Measurements from ENCODE around the gene PYHIN1. TPM values are rescaled to one million over a fixed set of nuclear protein-coding genes. Genes with fewer than 3 reads are reported as not detected.

Gene PYHIN1
- total and polyA plus RNA-seq, 2 of the 8 experiments (the other 6 are each of a cell fraction or from before 2014, with no cell fraction given), result not detected

DNA sequence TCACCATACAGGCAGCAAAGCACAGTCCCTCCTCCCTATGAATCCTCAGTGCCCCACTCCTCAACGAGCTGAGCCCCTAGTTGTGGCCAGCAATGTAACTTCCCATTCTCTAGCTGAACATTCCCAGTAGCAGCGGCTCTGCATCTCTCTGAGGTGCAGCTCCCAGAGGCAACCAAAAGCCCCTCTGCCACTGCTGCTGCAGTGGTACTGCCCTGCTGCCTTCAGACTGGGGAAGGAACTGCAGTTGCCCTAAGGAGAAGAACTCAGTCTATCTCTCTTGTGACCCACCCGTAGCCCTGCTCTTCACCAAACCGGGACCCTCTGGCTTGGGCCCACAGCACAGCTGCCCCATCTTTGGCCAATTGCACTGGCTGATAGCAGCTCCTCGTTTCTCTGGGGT is 31.6 kb downstream of the PYHIN1 start:
- 72% methylated on average over 5 of the region's 5 CpGs; no CpG with 5 or more reads in 1 of the 2 experiments for WGBS, 2 experiments (ENCODE audit: extremely low coverage in 1 of 2, insufficient coverage in 1 of 2, insufficient read length in 1 of 2, insufficient replicate concordance in 2 of 2, low coverage in 1 of 2, low lambda C conversion rate in 2 of 2, missing lambda C conversion rate in 1 of 2)
- Histone ChIP-seq H3K18ac (ENCODE audit: extremely low read depth, low read length) (no peak overlapping the region; the same call in 1 of the 2 replicates), H4K91ac (replicated peaks; ENCODE audit: insufficient read length, low read length) (no peak overlapping the region), H2AK5ac (ENCODE audit: low read depth, low read length) (no peak overlapping the region), H3K4me2 (ENCODE audit: insufficient read depth in 1 of 2, low read depth in 2 of 2, low read length in 2 of 2) (no peak overlapping the region), H2AFZ (ENCODE audit: low read length) (no peak overlapping the region; the same call in 1 of the 2 replicates), H3K4ac (replicated peaks; ENCODE audit: insufficient read length, low read depth, low read length) (no peak overlapping the region), H2BK120ac (replicated peaks; ENCODE audit: low read depth, low read length) (no peak overlapping the region), H4K8ac (ENCODE audit: extremely low read depth, insufficient read depth, low read length) (no peak overlapping the region), H3K14ac (ENCODE audit: insufficient read length) (no peak overlapping the region), H3K56ac (replicated peaks; ENCODE audit: insufficient read length, low read depth, low read length) (no peak overlapping the region), H2BK15ac (ENCODE audit: low read length) (no peak overlapping the region), H2BK20ac (ENCODE audit: low read length) (no peak overlapping the region), H3K23me2 (ENCODE audit: low read depth, low read length) (no peaks in the 10 kb centered on the region), H3K27me3 (replicated peaks in 1 of 4; ENCODE audit: control insufficient read depth in 3 of 4, extremely low read depth in 1 of 4, insufficient read depth in 3 of 4, low read length in 3 of 4) (no peaks in the 10 kb centered on the region), H3K9ac (replicated peaks in 1 of 4; ENCODE audit: extremely low read depth in 1 of 4, low read depth in 3 of 4, low read length in 3 of 4) (no peak overlapping the region), H3K4me1 (replicated peaks in 1 of 4; ENCODE audit: control insufficient read depth in 3 of 4, insufficient read depth in 4 of 4, low read length in 3 of 4) (no peaks in the 10 kb centered on the region), H2BK12ac (ENCODE audit: low read depth, low read length) (no peak overlapping the region), H4K20me1 (replicated peaks in 1 of 2; ENCODE audit: control insufficient read depth in 1 of 2, insufficient read depth in 2 of 2, low read length in 2 of 2) (no peaks in the 10 kb centered on the region), H3K36me3 (ENCODE audit: control insufficient read depth in 2 of 4, insufficient read depth in 4 of 4, low read length in 3 of 4) (no peaks in the 10 kb centered on the region), H3K4me3 (ENCODE audit: extremely low read depth in 1 of 4, insufficient read depth in 2 of 4, low read depth in 3 of 4, low read length in 4 of 4) (no peak overlapping the region), H3K9me3 (ENCODE audit: insufficient read depth in 2 of 2, low read depth in 1 of 2, low read length in 1 of 2) (no peaks in the 10 kb centered on the region), H3K79me2 (ENCODE audit: control insufficient read depth in 1 of 2, insufficient read depth in 2 of 2, low read length in 2 of 2) (no peaks in the 10 kb centered on the region), H2BK5ac (ENCODE audit: low read depth, low read length) (no peak overlapping the region), H3K79me1 (ENCODE audit: low read depth, low read length) (no peaks in the 10 kb centered on the region), H3K23ac (ENCODE audit: insufficient read length) (no peak overlapping the region), H3K27ac (ENCODE audit: low read depth, low read length) (no peak overlapping the region), H4K5ac (ENCODE audit: insufficient read length, low read depth, low read length) (no peak overlapping the region)
- TF ChIP-seq PHF8 (conservative IDR thresholded peaks at IDR 0.05; ENCODE audit: low read depth, low read length) (no peak), POLR2A (IDR thresholded peaks at IDR 0.05; ENCODE audit: control extremely low read depth in 1 of 2, low read depth in 2 of 2, low read length in 2 of 2) (no peak), CREB1 (IDR thresholded peaks at IDR 0.05) (no peak), CBX8 (IDR thresholded peaks at IDR 0.05; ENCODE audit: borderline replicate concordance, low read depth, low read length) (no peak), ZNF274 (IDR thresholded peaks at IDR 0.05; ENCODE audit: borderline replicate concordance, extremely low read depth, low read length) (no peak), RAD21 (IDR thresholded peaks at IDR 0.05 in 1 of 2, conservative IDR thresholded peaks at IDR 0.05 in 1 of 2; ENCODE audit: low read depth in 2 of 2, low read length in 2 of 2) (peak; percentile 28 to 51; a peak in 3 of 4 replicates), CTCF (IDR thresholded peaks at IDR 0.05; ENCODE audit: control extremely low read depth in 1 of 3, insufficient read depth in 1 of 3, low read depth in 1 of 3, low read length in 3 of 3) (peak; percentile 8 to 18 (median 15); a peak in 2 of 4 replicates), RNF2 (IDR thresholded peaks at IDR 0.05; ENCODE audit: borderline replicate concordance, low read depth, low read length, missing control alignments, poor library complexity, severe bottlenecking) (no peak)
- DNase-seq (ENCODE audit: low read depth in 1 of 2, low spot score in 2 of 2) (no peak), FAIRE-seq (no peak)
- CTCF ChIA-PET (ENCODE audit: partially characterized antibody), result interaction anchor here (0.6 to 2.9 kb wide), 6 partner anchors 12 to 353 kb away, joined by 3 to 9 read pairs (median 4); no protein-coding TSS in a partner anchor
- POLR2A ChIA-PET (ENCODE audit: partially characterized antibody), result no interaction called here

All from H1 (cell line).